Lung (tissue), 12 donors: ENCODE measurements around the gene HECW1. TPM values are rescaled to one million over a fixed set of nuclear protein-coding genes. Genes with fewer than 3 reads are reported as not detected.

ENCODE experiments used
- ATAC-seq: fragments of 200-7000 bp; cut with Tn5 transposase; one replicate; pipeline ENCODE4 v1.9.1; 2020; ENCODE audit warnings: moderate number of reproducible peaks; ENCODE audit not compliant: insufficient read depth, low FRiP score
- DNase-seq, 3 donors: peaks; one replicate each; pipeline ENCODE4 v3.0.0-alpha.2; 2013 to 2017
- H3K27ac ChIP-seq, 2 donors: one replicate each; pipeline ENCODE4 v1.5.1; 2013; ENCODE audit warnings: mild to moderate bottlenecking in 2 of 2, moderate library complexity in 2 of 2, control low read depth in 1 of 2, inconsistent platforms in 1 of 2, low read depth in 1 of 2, low read length in 1 of 2
- H3K27me3 ChIP-seq, 3 donors: one replicate each; pipeline ENCODE4 v1.5.1; 2013; ENCODE audit warnings: low read length in 2 of 3; ENCODE audit not compliant: control insufficient read depth in 3 of 3, insufficient read depth in 3 of 3
- H3K36me3 ChIP-seq, 4 donors: one replicate each; pipeline ENCODE4 v1.5.1; 2013; ENCODE audit warnings: low read length in 4 of 4, mild to moderate bottlenecking in 1 of 4, moderate library complexity in 1 of 4; ENCODE audit not compliant: control insufficient read depth in 4 of 4, insufficient read depth in 4 of 4
- H3K4me1 ChIP-seq, 5 donors: one replicate each; pipeline ENCODE4 v1.5.1; 2013; ENCODE audit warnings: low read length in 5 of 5, mild to moderate bottlenecking in 2 of 5, moderate library complexity in 1 of 5; ENCODE audit not compliant: control insufficient read depth in 5 of 5, insufficient read depth in 5 of 5
- H3K4me3 ChIP-seq: one replicate; pipeline ENCODE4 v1.5.1; 2013; ENCODE audit warnings: mild to moderate bottlenecking, control low read depth, moderate library complexity
- H3K9ac ChIP-seq, 2 donors: one replicate each; pipeline ENCODE4 v1.5.1; 2013; ENCODE audit warnings: low read length in 2 of 2, control low read depth in 1 of 2; ENCODE audit not compliant: insufficient read depth in 1 of 2
- H3K9me3 ChIP-seq, 4 donors: one replicate each; pipeline ENCODE4 v1.5.1; 2013; ENCODE audit warnings: low read length in 3 of 4, mild to moderate bottlenecking in 1 of 4, moderate library complexity in 1 of 4; ENCODE audit not compliant: control insufficient read depth in 4 of 4, insufficient read depth in 3 of 4
- CTCF ChIP-seq: IDR thresholded peaks from 2 replicates; pipeline ENCODE4 v1.5.1; 2012; ENCODE audit warnings: mild to moderate bottlenecking; ENCODE audit errors: control extremely low read depth, extremely low read depth
- WGBS, 2 donors: extraction: QIAGEN DNeasy Blood & Tissue Kit; methylation state at CpG; one replicate each; pipeline ENCODE4 v1.1.7; 2013; 5-methylcytosine and 5-hydroxymethylcytosine counted together
- polyA plus RNA-seq, 2 donors: library from polyadenylated mRNA; stranded (reverse); fragments of 200-250 nt; gene quantifications; one replicate each; pipeline ENCODE4 v1.2.1, GENCODE V29; 2013
- total RNA-seq, 2 donors: library from RNA; depleted of rRNA in 1 of 2; stranded (reverse); fragments of >200 nt in 1 of 2; gene quantifications; one replicate each; pipeline ENCODE4 v1.2.1, GENCODE V29; 2014 to 2021
- donor health status: control.
- donor health status: control.
- donor health status: Bipolar disorder and iron deficiency.
- donor health status: healthy.
- donor health status: DM: yes; HTN: yes; CAD: no.

HECW1 gene
- total and polyA plus RNA-seq, 4 donors: 0.05 to 0.21 (median 0.13) TPM

DNA sequence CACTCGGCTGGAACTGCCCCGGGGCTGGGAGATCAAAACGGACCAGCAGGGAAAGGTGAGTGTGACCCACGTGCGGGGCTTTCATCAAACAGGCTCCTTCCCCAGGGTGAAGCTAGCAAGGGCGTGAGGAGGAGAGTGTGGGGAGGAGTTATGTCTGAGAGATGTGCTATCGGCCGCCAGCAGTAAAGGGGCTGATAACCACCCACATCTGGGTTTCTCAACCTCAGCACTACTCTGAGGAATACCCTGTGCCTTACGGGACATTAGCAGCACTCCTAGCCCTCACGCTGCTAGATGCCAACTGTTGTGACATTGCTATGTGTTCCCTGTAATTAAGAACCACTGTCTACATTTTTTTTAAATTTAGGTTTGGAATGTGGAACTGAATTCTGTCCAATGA, 356.6 kb downstream of the HECW1 start:
- Histone ChIP-seq H3K36me3 (no peaks in the 10 kb centered on the region), H3K4me3 (no peak overlapping the region), H3K9me3 (peaks cover 0 to 4% (median 0%) of the 10 kb centered on the region in 4 donors), H3K27ac (no peak overlapping the region), H3K4me1 (peaks cover 0 to 11% (median 4%) of the 10 kb centered on the region in 5 donors), H3K27me3 (peaks cover 0 to 3% (median 0%) of the 10 kb centered on the region in 3 donors), H3K9ac (no peak overlapping the region)
- ATAC-seq (no peak), DNase-seq (no peak)
- 81 to 82% methylated on average over 10 of the region's 10 CpGs for WGBS, 2 donors
- no peak for TF ChIP-seq CTCF

DNA sequence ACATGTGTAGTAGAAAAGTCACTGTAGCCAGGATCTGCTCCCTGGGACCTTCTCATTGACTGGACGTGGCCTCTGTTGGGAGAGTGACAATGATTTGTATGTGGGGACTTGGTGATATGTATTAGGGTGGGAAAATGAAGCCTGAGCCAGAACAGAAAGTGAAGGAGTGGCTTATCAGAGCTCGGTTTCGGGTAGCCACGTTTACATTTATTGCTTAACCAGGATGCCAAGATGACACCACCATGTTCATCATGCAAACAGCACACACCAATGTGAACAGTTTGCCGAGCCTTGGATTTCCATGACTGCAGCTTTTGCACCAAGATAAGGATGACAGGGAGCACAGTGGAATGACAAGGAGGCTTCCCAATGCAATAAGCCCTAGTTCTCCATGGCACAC, 357.7 kb downstream of the HECW1 start:
- H3K36me3 ChIP-seq: no peaks in the 10 kb centered on the region
- peaks cover 0 to 11% (median 4%) of the 10 kb centered on the region in 5 donors for H3K4me1 ChIP-seq
- DNase-seq (no peak), ATAC-seq (no peak)
- H3K9me3 ChIP-seq: peaks cover 0 to 4% (median 0%) of the 10 kb centered on the region in 4 donors
- no peak overlapping the region for H3K9ac ChIP-seq
- 63 to 71% methylated on average over 5 of the region's 5 CpGs for WGBS, 2 donors
- H3K27ac ChIP-seq: no peak overlapping the region
- H3K4me3 ChIP-seq: no peak overlapping the region
- H3K27me3 ChIP-seq: peaks cover 0 to 3% (median 0%) of the 10 kb centered on the region in 3 donors
- TF ChIP-seq CTCF: no peak

DNA sequence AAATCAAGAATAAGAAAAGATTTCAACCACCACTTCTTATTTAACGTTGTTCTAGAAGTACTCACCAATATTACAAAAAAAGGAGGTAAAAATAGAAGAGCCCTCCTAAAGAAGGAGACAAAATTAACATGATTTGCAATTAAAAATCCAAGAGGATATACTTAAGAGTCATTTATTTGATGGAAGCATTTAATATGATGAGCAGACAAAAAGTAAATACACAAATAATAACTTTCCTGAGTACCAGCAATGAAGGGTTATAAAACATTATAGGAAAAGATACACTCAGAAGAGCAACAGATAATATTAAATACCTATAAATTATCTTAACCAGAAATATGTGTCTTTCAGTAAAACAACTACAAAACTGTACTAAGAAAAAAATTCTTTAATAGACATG, 363.5 kb downstream of the HECW1 start:
- TF ChIP-seq CTCF: no peak
- no peaks in the 10 kb centered on the region for H3K36me3 ChIP-seq
- no peak overlapping the region for H3K4me3 ChIP-seq
- WGBS, 2 donors: 85 to 94% methylated on average over 1 of the region's 1 CpG
- H3K27ac ChIP-seq: no peak overlapping the region
- DNase-seq (no peak), ATAC-seq (no peak)
- H3K27me3 ChIP-seq: no peaks in the 10 kb centered on the region
- no peak overlapping the region for H3K9ac ChIP-seq
- no peaks in the 10 kb centered on the region for H3K9me3 ChIP-seq
- no peaks in the 10 kb centered on the region for H3K4me1 ChIP-seq

DNA sequence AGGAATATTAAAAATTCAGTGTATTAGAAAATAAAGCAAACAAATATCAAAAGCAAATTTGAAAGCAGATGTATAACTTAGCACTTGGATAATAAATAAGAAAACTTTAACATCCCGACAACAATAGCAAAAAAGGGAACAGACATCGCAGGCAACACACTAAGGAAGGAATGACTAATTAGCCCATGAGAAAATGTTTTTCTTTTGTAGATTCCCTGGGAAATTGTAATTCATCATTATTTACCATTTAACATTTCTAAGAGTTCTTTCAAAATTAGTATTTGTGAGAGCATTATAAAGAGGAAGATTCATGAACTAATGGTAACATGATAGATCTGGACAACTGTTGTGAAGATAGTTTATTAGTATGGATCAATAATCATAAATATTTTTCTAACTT, 364.4 kb downstream of the HECW1 start:
- Histone ChIP-seq H3K9ac (no peak overlapping the region), H3K4me1 (no peaks in the 10 kb centered on the region), H3K4me3 (no peak overlapping the region), H3K27ac (no peak overlapping the region), H3K9me3 (no peaks in the 10 kb centered on the region), H3K27me3 (no peaks in the 10 kb centered on the region), H3K36me3 (no peaks in the 10 kb centered on the region)
- no peak for TF ChIP-seq CTCF
- WGBS, 2 donors: 83 to 86% methylated on average over 2 of the region's 2 CpGs
- DNase-seq: no peak
- ATAC-seq: no peak
